NCI-H2171 (cell line): ENCODE results near the gene STEAP1B.
A peak's percentile ranks its signal among the peaks of the same experiment; 100 is the strongest.

Experiments used
- DNase-seq: peaks from one replicate; lab custom pipeline; 2025; lab: John Stamatoyannopoulos, UW

STEAP1B gene

GRCh38 chr7:22429386-22429785 lies 70.6 kb downstream of the STEAP1B start:
- DNase-seq: no peak

- no peak for DNase-seq
These were observed 72.1 kb downstream of the STEAP1B start for GRCh38 chr7:22427855-22428254.

- no peak for DNase-seq
These were observed 72.9 kb downstream of the STEAP1B start for GRCh38 chr7:22427104-22427503.

- DNase-seq: no peak
These were observed 73.4 kb downstream of the STEAP1B start for GRCh38 chr7:22426463-22427094.

- no peak for DNase-seq
These were observed 74.6 kb downstream of the STEAP1B start for GRCh38 chr7:22425361-22425760.

- DNase-seq: no peak
These were observed 77.0 kb downstream of the STEAP1B start for GRCh38 chr7:22422831-22423615.

- DNase-seq: peak; percentile 28
These were observed 78.9 kb downstream of the STEAP1B start for GRCh38 chr7:22420973-22421635.

GRCh38 chr7:22420008-22420407 lies 80.0 kb downstream of the STEAP1B start:
- DNase-seq: no peak

- DNase-seq: no peak
These were observed 80.5 kb downstream of the STEAP1B start for GRCh38 chr7:22419488-22419887.

GRCh38 chr7:22418251-22419046 lies 81.5 kb downstream of the STEAP1B start:
- DNase-seq: no peak

GRCh38 chr7:22417841-22418240 lies 82.1 kb downstream of the STEAP1B start:
- no peak for DNase-seq

GRCh38 chr7:22417349-22417748 lies 82.6 kb downstream of the STEAP1B start:
- DNase-seq: peak; percentile 26

- no peak for DNase-seq
These were observed 85.6 kb downstream of the STEAP1B start for GRCh38 chr7:22414424-22414823.

GRCh38 chr7:22413211-22413610 lies 86.8 kb downstream of the STEAP1B start:
- DNase-seq: no peak

GRCh38 chr7:22411977-22412693 lies 87.9 kb downstream of the STEAP1B start:
- DNase-seq: no peak

GRCh38 chr7:22406715-22407114 lies 93.3 kb downstream of the STEAP1B start:
- no peak for DNase-seq

- DNase-seq: no peak
These were observed 95.5 kb downstream of the STEAP1B start for GRCh38 chr7:22404421-22405023.

GRCh38 chr7:22403344-22403743 lies 96.6 kb downstream of the STEAP1B start:
- DNase-seq: no peak

- no peak for DNase-seq
These were observed 97.7 kb downstream of the STEAP1B start for GRCh38 chr7:22402250-22402649.

GRCh38 chr7:22400936-22401553 lies 98.9 kb downstream of the STEAP1B start:
- DNase-seq: no peak
